Stomach (tissue), 4 donors: ENCODE results near the gene TREX2.

Experiments used
- EP300 ChIP-seq: sonication (generic); formaldehyde crosslinking; IDR thresholded peaks from one replicate; pipeline ENCODE4 v1.6.1; 2017; ENCODE audit warnings: antibody characterized with exemption
- POLR2A ChIP-seq, 4 donors: fragments of 450-650 bp; IDR thresholded peaks; one replicate each; pipeline ENCODE4 v1.6.1; 2016; ENCODE audit warnings: antibody characterized with exemption in 4 of 4, control low read depth in 2 of 4, mild to moderate bottlenecking in 1 of 4, moderate library complexity in 1 of 4
- TF ChIP-seq, protein P1 (sequence below), 7 experiments: fragments of 450-650 bp in 4 of 7; fragments of 200-600 bp in 3 of 7; sonication (generic) in 3 of 7; IDR thresholded peaks; one replicate each; pipeline ENCODE4 v1.5.1; 2016 to 2019; ENCODE audit warnings: antibody characterized with exemption in 7 of 7, control low read depth in 2 of 7, mild to moderate bottlenecking in 1 of 7

DNA sequence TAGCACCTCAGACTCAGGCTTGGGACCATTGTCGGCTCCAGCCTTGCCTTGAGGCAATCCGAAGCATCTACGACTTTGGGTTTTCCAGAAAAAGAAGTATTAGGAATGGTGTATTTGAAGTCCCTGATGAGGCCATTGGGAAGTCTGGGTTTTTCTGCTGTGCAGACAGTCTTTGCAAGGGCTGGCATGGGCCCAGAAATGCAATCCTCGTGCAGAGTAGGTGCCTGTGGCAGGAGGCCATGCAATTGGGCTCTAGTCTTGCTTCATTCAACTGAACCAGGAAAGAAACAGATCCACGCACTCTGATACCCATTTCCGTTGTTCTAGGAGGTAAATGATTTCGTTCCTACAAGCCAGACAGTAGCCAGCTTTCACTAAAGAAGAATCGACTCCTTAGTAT, 22.2 kb downstream of the TREX2 start:
- no peak for TF ChIP-seq POLR2A (IDR thresholded peaks at IDR 0.05)
- TF ChIP-seq, protein P1, sequence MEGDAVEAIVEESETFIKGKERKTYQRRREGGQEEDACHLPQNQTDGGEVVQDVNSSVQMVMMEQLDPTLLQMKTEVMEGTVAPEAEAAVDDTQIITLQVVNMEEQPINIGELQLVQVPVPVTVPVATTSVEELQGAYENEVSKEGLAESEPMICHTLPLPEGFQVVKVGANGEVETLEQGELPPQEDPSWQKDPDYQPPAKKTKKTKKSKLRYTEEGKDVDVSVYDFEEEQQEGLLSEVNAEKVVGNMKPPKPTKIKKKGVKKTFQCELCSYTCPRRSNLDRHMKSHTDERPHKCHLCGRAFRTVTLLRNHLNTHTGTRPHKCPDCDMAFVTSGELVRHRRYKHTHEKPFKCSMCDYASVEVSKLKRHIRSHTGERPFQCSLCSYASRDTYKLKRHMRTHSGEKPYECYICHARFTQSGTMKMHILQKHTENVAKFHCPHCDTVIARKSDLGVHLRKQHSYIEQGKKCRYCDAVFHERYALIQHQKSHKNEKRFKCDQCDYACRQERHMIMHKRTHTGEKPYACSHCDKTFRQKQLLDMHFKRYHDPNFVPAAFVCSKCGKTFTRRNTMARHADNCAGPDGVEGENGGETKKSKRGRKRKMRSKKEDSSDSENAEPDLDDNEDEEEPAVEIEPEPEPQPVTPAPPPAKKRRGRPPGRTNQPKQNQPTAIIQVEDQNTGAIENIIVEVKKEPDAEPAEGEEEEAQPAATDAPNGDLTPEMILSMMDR (IDR thresholded peaks at IDR 0.05), result no peak
- TF ChIP-seq EP300, result no peak
